Measurements from ENCODE around the gene SNPH. TPM values are rescaled to one million over a fixed set of nuclear protein-coding genes. Genes with fewer than 3 reads are reported as not detected.
A peak's percentile ranks its signal among the peaks of the same experiment; 100 is the strongest.

Gene SNPH
- total RNA-seq, 1 experiment from 2014 or later: 0.93 TPM

- Histone ChIP-seq H3K36me3 (ENCODE audit: insufficient read depth, low read length) (no peaks in the 10 kb centered on the region), H4K20me1 (ENCODE audit: insufficient read depth, low read depth, low read length) (peaks cover 14% of the 10 kb centered on the region), H3K27me3 (ENCODE audit: low read length) (no peaks in the 10 kb centered on the region), H3K27ac (ENCODE audit: low read length) (peak overlapping the region; percentile 73), H3K9ac (ENCODE audit: low read length) (peak overlapping the region; percentile 99), H3K4me1 (ENCODE audit: low read length) (peaks cover 31% of the 10 kb centered on the region), H3K9me3 (ENCODE audit: low read length) (no peaks in the 10 kb centered on the region), H2AFZ (ENCODE audit: low read length) (peak overlapping the region; percentile 83), H3K4me2 (ENCODE audit: low read depth, low read length, poor library complexity, severe bottlenecking) (peak overlapping the region; percentile 87), H3K9me2 (replicated peaks; ENCODE audit: insufficient read depth, low read length) (no peaks in the 10 kb centered on the region), H3K79me2 (ENCODE audit: low read length) (peaks cover 52% of the 10 kb centered on the region), H3K4me3 (ENCODE audit: low read length) (peak overlapping the region; percentile 92)
- DNase-seq: peak; percentile 99
Measured at GRCh38 chr20:1325173-1326030, 59.3 kb downstream of the SNPH start.

- Histone ChIP-seq H3K9me3 (ENCODE audit: low read length) (no peaks in the 10 kb centered on the region), H3K4me1 (ENCODE audit: low read length) (peaks cover 31% of the 10 kb centered on the region), H3K9ac (ENCODE audit: low read length) (peak overlapping the region; percentile 99), H3K4me3 (ENCODE audit: low read length) (peak overlapping the region; percentile 92), H3K9me2 (replicated peaks; ENCODE audit: insufficient read depth, low read length) (no peaks in the 10 kb centered on the region), H2AFZ (ENCODE audit: low read length) (no peak overlapping the region), H3K27me3 (ENCODE audit: low read length) (no peaks in the 10 kb centered on the region), H3K27ac (ENCODE audit: low read length) (peak overlapping the region; percentile 73), H3K79me2 (ENCODE audit: low read length) (peaks cover 61% of the 10 kb centered on the region), H3K36me3 (ENCODE audit: insufficient read depth, low read length) (no peaks in the 10 kb centered on the region), H4K20me1 (ENCODE audit: insufficient read depth, low read depth, low read length) (peaks cover 14% of the 10 kb centered on the region), H3K4me2 (ENCODE audit: low read depth, low read length, poor library complexity, severe bottlenecking) (peak overlapping the region; percentile 87)
- no peak for DNase-seq
Measured at GRCh38 chr20:1326031-1326930, 60.2 kb downstream of the SNPH start.

DNA sequence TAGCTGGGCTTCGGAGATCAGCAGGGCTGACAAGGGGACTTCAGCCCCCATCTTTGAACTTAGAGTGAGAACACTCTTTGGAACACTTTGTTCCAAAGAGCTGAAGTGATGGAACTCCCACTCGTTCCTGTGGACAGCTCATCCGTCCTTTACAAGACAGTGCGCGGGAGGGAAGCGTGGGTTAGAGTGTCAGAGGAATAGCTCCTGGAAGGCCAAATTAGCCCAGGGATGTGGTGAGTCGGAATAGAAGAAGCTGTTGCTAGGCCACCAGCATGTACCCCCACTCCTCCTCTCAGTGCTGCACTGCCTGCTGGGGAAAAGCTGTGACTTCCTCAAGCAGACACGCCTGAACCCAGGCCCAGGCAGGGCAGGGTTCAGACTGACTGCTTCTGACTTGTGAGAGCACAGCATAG lies 61.2 kb downstream of the SNPH start:
- H3K79me2 ChIP-seq (ENCODE audit: low read length): peaks cover 70% of the 10 kb centered on the region

DNA sequence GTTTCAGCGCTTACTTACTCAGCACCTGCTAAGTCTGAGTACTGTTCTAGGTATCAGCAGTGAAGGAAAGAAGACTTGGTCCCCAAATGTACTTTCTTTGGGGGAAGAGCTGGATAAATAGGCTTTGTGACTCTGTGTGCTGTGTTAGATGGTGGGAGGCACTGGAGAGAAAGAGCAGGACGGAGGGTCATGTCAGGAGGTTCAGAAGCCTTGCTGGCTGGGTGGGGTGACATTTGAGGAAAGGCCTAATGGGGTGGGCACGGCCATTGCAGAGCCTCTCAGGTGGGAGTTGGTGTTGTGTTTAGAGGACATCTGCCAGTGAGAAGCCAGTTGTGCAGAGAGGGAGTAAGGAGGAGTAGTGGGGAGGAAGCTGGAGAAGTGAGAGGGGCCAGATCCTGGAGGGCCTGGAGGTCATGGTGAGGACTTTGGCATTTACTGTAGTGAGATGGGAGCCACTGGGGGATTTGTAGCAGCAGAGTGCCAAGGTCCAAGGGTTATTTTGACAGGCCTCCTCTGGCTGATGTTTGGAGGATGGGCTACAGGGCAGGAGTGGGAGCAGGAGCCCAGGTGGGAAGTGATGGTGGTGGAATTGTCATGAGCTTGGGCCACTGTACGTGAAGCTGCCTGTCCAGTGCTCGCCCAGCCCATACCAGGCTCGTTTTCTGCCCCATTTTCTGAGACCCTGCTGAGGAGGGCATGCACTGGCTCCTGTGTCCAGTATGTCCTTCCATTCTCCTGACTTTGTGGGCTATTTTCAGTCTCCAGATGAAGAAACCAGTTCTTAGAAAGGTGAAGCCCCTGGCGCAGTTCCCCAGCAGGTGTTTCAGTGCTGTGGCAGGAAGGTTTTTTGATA lies 62.0 kb downstream of the SNPH start:
- H3K79me2 ChIP-seq (ENCODE audit: low read length): peaks cover 78% of the 10 kb centered on the region

More for the DNA sequence above, 61.2 kb downstream of the SNPH start:
- Histone ChIP-seq H3K4me3 (ENCODE audit: low read length) (peak overlapping the region; percentile 92; the same call in 1 of the 2 replicates), H3K27me3 (ENCODE audit: low read length) (no peaks in the 10 kb centered on the region), H3K9me2 (replicated peaks; ENCODE audit: insufficient read depth, low read length) (no peaks in the 10 kb centered on the region), H3K9me3 (ENCODE audit: low read length) (no peaks in the 10 kb centered on the region), H3K9ac (ENCODE audit: low read length) (peak overlapping the region; percentile 99; the same call in 1 of the 2 replicates), H3K4me1 (ENCODE audit: low read length) (peaks cover 31% of the 10 kb centered on the region), H3K4me2 (ENCODE audit: low read depth, low read length, poor library complexity, severe bottlenecking) (peak overlapping the region; percentile 87), H3K36me3 (ENCODE audit: insufficient read depth, low read length) (no peaks in the 10 kb centered on the region), H3K27ac (ENCODE audit: low read length) (no peak overlapping the region), H4K20me1 (ENCODE audit: insufficient read depth, low read depth, low read length) (peaks cover 14% of the 10 kb centered on the region), H2AFZ (ENCODE audit: low read length) (no peak overlapping the region)
- DNase-seq: no peak

DNA sequence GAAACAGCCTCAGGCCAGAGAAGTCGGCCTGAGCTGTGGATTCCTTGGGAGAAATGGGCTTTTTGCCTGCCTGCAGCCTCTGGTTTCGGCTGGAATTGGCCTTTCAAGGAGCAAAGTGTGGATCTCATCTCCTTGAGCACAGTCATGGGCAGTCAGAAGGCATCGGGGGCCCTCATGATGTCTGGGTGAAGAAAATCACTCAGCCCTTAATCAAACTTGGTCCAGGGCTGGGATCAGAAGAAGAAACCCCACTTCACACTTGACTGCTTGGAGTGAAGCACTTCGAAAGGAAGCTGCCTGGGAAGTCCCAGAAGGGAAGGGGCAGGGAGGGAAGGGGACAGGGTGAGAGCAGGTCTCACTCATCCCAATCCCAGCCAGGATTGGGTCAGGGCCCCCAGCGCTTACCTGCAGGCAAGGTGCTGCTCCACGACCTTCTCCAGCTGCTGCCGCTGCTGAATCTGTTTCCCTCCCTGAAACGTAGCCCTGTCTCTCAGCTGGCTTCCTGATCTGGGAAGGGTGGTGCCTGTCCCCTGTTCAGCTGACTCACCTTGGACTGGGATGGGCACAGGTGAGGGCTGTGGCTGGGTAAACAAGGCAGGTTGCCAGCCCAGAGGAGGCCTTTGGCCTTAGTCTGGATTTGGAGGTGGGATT lies 62.7 kb downstream of the SNPH start, which contains the start of gene SDCBP2:
SDCBP2 (minus strand) TSS at position 460 of the 651 bp plus-strand sequence. CDS start 8,723 bp downstream, outside the sequence.
- Histone ChIP-seq H3K9ac (ENCODE audit: low read length) (no peak within 1 kb of the TSS), H3K4me2 (ENCODE audit: low read depth, low read length, poor library complexity, severe bottlenecking) (peak within 1 kb of the TSS; percentile 87)

More for the DNA sequence above, 62.0 kb downstream of the SNPH start:
- no peak overlapping the region for H2AFZ ChIP-seq (ENCODE audit: low read length)
- H3K27me3 ChIP-seq (ENCODE audit: low read length): no peaks in the 10 kb centered on the region
- no peak overlapping the region for H3K27ac ChIP-seq (ENCODE audit: low read length)
- 0 out of 2 replicates have a peak, but pooled peaks cover 6% of the 10 kb centered on the region for H3K36me3 ChIP-seq (ENCODE audit: insufficient read depth, low read length)
- H3K9me3 ChIP-seq (ENCODE audit: low read length): no peaks in the 10 kb centered on the region
- peaks cover 14% of the 10 kb centered on the region for H4K20me1 ChIP-seq (ENCODE audit: insufficient read depth, low read depth, low read length)
- H3K9ac ChIP-seq (ENCODE audit: low read length): no peak overlapping the region
- H3K4me3 ChIP-seq (ENCODE audit: low read length): peak overlapping the region; percentile 10; the same call in 1 of the 2 replicates
- no peak for DNase-seq
- peak overlapping the region; percentile 87 for H3K4me2 ChIP-seq (ENCODE audit: low read depth, low read length, poor library complexity, severe bottlenecking)
- H3K4me1 ChIP-seq (ENCODE audit: low read length): peaks cover 31% of the 10 kb centered on the region
- no peaks in the 10 kb centered on the region for H3K9me2 ChIP-seq (replicated peaks; ENCODE audit: insufficient read depth, low read length)

DNA sequence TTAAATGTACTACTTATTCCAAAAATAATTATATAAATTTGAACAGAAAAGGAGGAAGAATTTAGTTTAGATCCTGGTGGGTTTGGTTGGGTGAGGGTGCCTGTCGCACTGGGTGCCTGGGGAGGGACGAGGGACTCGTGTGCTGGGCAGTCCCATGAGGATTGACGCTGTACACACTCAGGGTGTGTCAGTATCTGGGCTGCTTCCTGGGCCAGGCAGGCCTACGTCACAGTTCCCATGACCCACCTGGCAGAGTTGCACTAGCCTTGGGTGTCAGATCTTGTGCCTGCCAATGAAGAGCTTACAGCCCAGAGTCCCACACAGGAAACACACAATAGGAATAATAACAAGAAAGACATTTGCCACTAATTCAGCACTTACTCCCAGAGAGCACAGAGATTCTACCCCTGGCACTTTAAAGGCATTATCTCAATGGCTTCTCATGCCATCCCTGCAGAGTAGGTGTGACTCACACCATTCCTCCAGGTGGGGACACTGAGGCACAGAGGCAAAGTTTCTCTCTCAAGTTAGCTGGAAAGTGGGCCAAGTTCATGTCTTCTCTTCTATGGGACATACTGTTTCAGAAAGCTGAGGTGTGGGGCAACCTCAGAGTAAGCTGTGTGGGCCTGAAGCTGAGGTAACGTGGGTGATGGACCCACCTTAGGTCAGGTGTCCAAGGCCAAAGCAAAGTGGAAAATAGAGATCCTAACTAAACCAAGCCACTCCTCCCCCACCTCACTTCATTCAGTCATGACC lies 64.2 kb downstream of the SNPH start:
- Histone ChIP-seq H3K27me3 (ENCODE audit: low read length) (no peaks in the 10 kb centered on the region), H3K36me3 (ENCODE audit: insufficient read depth, low read length) (0 out of 2 replicates have a peak, but pooled peaks cover 10% of the 10 kb centered on the region), H3K9me2 (replicated peaks; ENCODE audit: insufficient read depth, low read length) (no peaks in the 10 kb centered on the region), H2AFZ (ENCODE audit: low read length) (no peak overlapping the region), H3K9ac (ENCODE audit: low read length) (no peak overlapping the region), H3K27ac (ENCODE audit: low read length) (no peak overlapping the region), H3K4me2 (ENCODE audit: low read depth, low read length, poor library complexity, severe bottlenecking) (no peak overlapping the region), H3K4me1 (ENCODE audit: low read length) (peaks cover 25% of the 10 kb centered on the region), H3K4me3 (ENCODE audit: low read length) (no peak overlapping the region), H3K79me2 (ENCODE audit: low read length) (peaks cover 94% of the 10 kb centered on the region), H4K20me1 (ENCODE audit: insufficient read depth, low read depth, low read length) (peaks cover 14% of the 10 kb centered on the region), H3K9me3 (ENCODE audit: low read length) (no peaks in the 10 kb centered on the region)
- no peak for DNase-seq

More for the DNA sequence above, 62.7 kb downstream of the SNPH start, which contains the start of gene SDCBP2:
- peaks cover 31% of the 10 kb centered on the region for H3K4me1 ChIP-seq (ENCODE audit: low read length)
- no peak within 1 kb of the TSS for H3K27ac ChIP-seq (ENCODE audit: low read length)
- no peak within 1 kb of the TSS for H2AFZ ChIP-seq (ENCODE audit: low read length)
- no peak for DNase-seq
- no peaks in the 10 kb centered on the region for H3K9me3 ChIP-seq (ENCODE audit: low read length)
- peaks cover 14% of the 10 kb centered on the region for H4K20me1 ChIP-seq (ENCODE audit: insufficient read depth, low read depth, low read length)
- 0 out of 2 replicates have a peak, but pooled peaks cover 10% of the 10 kb centered on the region for H3K36me3 ChIP-seq (ENCODE audit: insufficient read depth, low read length)
- H3K27me3 ChIP-seq (ENCODE audit: low read length): no peaks in the 10 kb centered on the region
- H3K9me2 ChIP-seq (replicated peaks; ENCODE audit: insufficient read depth, low read length): no peaks in the 10 kb centered on the region
- H3K79me2 ChIP-seq (ENCODE audit: low read length): peaks cover 86% of the 10 kb centered on the region
- H3K4me3 ChIP-seq (ENCODE audit: low read length): no peak within 1 kb of the TSS

All from Karpas-422 (cell line).